CD1c-positive myeloid dendritic cell (primary cell): ENCODE results near the gene CALR3.
"Not testable (repeated sequence)": the region's sequence is repeated elsewhere in the genome, so short reads cannot be mapped to it uniquely, and the experiment has no call there.

Experiments used
- DNase-seq: peaks from one replicate; pipeline ENCODE4 v3.0.0-alpha.2; 2016; ENCODE audit errors: extremely low spot score

The CALR3 gene

GRCh38 chr19:16457195-16457953 lies 38.6 kb downstream of the CALR3 start:
- DNase-seq = no peak

- DNase-seq = no peak
These were observed 39.2 kb downstream of the CALR3 start for GRCh38 chr19:16456652-16457194.

GRCh38 chr19:16455489-16455888 lies 40.5 kb downstream of the CALR3 start:
- DNase-seq = no peak

GRCh38 chr19:16454351-16454918 lies 41.5 kb downstream of the CALR3 start:
- DNase-seq = no peak

- no peak for DNase-seq
These were observed 43.6 kb downstream of the CALR3 start for GRCh38 chr19:16452325-16452724.

GRCh38 chr19:16449330-16449961 lies 46.5 kb downstream of the CALR3 start:
- peak; percentile 40 for DNase-seq

- DNase-seq = not testable (repeated sequence)
These were observed 47.1 kb downstream of the CALR3 start for GRCh38 chr19:16448872-16449271.

GRCh38 chr19:16446724-16447368 lies 49.1 kb downstream of the CALR3 start:
- peak; percentile 83 for DNase-seq

GRCh38 chr19:16446108-16446723 lies 49.8 kb downstream of the CALR3 start:
- no peak for DNase-seq

- DNase-seq = peak; percentile 72
These were observed 50.5 kb downstream of the CALR3 start for GRCh38 chr19:16445238-16446107.

GRCh38 chr19:16444269-16444600 lies 51.7 kb downstream of the CALR3 start:
- DNase-seq = peak; percentile 5

GRCh38 chr19:16442386-16443276 lies 53.3 kb downstream of the CALR3 start:
- no peak for DNase-seq

- peak; percentile 8 for DNase-seq
These were observed 54.3 kb downstream of the CALR3 start for GRCh38 chr19:16441661-16442162.

GRCh38 chr19:16436780-16437332 lies 59.1 kb downstream of the CALR3 start:
- DNase-seq = no peak

- no peak for DNase-seq
These were observed 59.8 kb downstream of the CALR3 start for GRCh38 chr19:16435999-16436650.

GRCh38 chr19:16435238-16435917 lies 60.6 kb downstream of the CALR3 start:
- no peak for DNase-seq

- DNase-seq = no peak
These were observed 62.0 kb downstream of the CALR3 start for GRCh38 chr19:16433986-16434385.

GRCh38 chr19:16429759-16430091 lies 66.2 kb downstream of the CALR3 start:
- DNase-seq = no peak
